NCI-H2107 (cell line): ENCODE data around the gene CAPS2.

Experiments used
- DNase-seq: peaks from one replicate; lab custom pipeline; 2025; lab: John Stamatoyannopoulos, UW

CAPS2 gene

DNA sequence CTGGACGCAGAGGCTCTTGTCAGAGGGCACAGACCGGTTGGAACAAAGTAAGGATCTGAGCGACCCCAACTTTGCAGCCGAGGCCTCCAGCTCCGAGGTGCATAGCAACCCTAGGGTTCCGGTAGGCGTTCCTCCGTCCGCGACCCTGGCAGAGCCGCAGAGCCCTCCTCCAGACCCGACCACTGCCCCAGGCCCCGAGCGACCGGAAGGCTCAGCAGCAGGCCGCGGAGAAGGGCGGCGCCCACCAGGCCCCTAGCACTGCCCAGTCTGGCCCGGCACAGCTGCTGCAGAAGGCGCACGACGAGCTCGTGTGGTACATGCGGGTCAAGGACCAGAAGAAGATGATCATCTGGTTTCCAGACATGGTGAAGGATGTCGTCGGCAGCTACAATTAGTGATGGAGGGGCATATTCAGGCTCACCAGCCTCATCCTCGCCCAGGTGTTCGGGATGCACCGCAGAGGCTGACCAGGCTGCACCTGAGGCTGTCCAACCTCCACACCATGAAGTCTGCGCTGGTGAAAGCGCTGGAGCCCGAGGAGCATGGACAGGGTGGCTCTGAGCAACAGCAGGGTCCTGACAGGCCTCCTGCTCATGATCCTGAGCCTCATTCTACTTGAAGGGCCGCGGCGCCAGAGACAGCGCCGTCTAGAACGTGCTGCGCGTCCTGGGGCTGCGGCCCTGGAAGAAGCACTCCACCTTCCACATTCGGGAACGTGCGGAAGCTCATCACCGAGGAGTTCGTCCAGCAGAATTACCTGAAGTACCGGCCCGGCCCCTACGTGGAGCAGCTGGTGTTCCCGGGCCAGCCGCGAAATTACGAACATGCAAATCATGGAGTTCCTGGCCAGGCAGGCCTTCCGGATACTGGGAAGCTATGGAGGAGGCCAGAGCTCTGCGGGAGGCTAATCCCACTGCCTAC is 24.5 kb downstream of the CAPS2 start:
- no peak for DNase-seq

DNA sequence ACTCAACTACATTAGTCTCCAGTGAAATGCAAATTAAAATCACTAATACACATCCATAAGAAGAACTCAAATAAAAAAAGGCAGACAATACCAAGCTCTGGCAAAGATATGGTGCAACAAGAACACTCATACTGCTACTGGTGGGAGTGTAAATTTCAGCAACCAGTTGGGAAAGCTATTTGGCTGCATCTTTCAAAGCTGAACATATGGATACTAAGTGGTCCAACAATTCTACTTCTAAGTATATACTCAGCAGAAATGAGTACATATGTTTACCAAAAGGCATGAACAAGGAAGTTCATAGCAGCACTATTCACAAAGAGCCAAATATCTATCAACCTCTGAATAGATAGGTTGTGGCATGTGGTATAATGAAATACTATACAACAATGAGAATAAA is 27.3 kb downstream of the CAPS2 start:
- no peak for DNase-seq

DNA sequence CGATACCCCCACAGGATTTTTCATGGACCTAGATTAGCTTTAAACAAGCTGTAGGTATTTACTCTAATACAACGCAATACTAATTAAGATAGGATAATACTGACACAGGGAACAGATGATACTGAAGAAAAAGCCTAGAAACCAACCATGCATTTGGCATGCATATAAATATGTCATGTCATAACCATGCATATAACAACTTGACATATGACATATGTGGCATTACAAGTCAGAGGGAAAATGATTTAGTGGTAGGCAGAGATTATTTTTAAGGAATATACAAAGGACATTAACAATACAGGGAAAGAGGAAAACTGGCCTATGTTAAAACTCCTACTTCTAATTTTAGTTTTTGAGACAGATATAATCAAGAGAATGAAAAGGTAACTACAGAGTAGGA is 27.9 kb downstream of the CAPS2 start:
- no peak for DNase-seq

DNA sequence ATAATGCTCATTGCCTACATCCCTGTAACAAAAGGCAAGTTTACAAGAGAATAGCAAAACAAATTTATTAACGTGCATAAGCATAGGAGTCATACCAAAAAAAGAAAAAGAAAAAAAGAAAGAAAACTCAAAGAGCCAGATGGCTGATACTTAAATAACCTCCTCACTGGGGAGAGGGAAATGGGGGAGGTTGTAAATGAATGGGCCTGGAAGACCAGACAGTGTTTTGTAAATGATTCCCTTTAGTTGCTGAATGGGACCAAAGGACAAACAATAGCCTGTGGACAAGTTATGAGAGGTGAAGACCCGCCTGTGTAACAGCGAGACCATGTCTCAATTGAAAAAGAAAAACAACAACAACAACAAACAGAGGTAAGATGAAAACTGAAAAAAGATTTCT is 35.3 kb downstream of the CAPS2 start:
- no peak for DNase-seq

DNA sequence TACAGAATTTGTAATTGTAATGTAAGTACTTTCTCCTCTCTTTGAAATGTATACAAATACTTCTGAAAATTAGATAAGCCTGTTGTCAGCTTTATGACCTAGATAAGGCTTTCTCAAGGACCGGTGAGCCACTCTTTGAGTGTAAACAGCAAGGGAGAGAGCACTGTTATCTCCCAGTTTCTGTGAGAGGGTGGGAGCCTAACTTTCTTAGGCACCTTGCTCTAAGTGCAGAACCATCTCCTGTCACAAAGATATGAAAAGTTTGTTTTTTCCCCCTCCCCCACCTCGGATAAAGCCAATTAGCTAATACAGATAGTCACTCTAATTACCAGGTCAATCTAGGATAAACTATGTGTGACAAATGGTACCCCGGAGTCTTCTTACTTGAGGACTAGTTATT is 35.8 kb downstream of the CAPS2 start:
- no peak for DNase-seq

DNA sequence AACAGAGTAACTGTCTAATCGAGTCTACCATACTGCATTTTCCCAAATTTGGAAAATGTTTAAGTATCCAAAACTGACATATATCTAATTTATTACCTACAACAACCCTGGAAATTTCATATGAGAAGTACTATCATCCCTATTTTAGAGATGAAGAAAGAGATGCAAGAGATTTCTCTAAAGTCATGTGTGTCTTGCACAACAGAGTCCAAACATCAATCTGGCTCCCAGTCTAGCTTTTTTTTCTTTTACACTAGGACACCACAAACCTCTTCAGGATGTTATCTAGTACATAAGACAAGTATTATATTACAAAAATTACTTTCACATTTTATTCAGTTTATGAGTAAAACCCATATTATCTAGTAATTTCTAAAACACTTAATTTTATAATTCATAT is 39.1 kb downstream of the CAPS2 start:
- DNase-seq: no peak

DNA sequence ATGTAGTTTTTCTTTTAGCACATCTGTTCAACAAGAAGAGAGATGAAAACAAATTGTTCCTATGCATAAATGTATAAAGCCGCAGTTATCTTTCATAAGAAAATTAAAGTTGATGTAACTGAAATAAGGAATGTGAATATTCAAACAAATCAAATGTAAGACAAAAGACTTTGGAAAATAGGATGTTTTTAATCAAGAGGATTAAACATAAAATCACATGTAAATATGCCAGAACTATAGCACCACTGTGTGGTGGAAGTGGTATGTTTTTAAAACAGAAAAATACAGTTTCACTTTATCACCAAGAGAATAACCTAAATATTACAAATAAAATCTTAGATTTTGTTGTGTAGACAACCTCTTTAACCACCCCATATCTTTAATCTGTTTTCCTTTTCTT is 40.4 kb downstream of the CAPS2 start:
- no peak for DNase-seq

DNA sequence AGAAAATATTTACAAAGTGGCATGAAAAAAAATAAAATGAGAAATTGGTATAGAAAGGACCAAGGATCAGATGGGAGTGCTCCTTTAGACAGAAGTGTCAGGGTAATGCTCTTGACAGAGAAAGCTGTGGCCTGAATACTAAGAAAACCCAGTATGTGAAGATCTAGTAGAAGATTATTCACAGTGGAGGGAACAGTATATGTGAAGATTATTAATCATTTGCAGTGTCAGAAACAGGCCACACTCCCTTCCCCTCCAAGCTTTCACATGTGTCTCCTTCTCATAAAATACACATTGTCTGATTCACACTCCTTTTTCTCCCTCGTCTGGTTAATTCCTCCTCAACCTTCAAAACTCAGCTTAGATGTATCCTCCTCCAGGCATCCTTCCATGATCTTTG is 41.3 kb downstream of the CAPS2 start:
- DNase-seq: no peak

DNA sequence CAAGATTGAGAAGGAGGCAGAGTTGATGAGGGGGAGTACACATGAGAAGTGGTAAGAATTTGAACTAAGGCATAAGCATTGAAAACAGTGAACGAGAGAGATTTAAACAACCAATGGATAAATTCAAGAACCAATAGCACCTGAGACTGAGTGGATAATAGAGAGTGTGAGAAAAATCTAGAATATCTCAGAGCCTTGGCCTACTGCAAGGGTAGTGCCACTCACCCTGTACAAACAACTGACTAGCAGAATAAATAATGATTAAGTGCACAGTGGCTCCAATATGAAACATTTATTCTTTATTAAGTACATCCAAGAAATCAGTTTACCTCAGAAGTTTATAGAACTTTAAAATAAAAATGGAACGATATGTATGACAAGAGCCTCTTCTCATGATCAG is 54.4 kb downstream of the CAPS2 start:
- no peak for DNase-seq

DNA sequence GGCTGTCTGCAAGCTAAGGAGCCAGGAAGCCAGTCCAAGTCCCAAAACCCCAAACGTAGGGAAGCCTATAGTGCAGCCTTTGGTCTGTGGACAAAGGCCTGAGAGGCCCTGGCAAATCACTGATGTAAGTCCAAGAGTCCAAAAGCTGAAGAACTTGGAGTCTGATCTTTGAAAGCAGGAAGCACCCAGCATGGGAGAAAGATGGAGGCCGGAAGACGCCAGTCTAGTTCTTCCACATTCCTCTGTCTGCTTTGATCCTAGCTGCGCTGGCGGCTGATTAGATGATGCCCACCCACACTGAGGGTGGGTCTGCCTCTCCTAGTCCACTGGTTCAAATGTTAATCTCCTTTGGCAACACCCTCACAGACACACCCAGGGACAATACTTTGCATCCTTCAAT is 58.5 kb downstream of the CAPS2 start:
- DNase-seq: no peak

DNA sequence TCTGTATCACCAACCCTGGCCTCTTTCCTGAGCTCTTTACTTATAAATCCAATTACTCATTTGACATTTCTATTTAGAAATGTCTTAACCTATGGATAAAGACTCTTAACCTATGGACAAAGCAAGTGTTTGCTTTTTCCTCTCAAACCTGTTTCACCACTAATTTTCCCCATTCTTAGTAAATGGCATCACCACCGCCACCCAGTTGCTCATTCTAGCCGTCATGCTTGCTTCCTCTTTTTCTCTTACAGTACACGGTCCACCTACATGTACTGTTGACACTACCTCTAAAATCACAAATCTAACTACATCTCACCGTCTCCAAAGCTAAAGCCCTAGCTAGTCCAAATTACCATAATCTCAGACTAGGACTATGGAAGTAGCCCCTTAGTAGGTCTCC is 60.0 kb downstream of the CAPS2 start:
- DNase-seq: no peak

DNA sequence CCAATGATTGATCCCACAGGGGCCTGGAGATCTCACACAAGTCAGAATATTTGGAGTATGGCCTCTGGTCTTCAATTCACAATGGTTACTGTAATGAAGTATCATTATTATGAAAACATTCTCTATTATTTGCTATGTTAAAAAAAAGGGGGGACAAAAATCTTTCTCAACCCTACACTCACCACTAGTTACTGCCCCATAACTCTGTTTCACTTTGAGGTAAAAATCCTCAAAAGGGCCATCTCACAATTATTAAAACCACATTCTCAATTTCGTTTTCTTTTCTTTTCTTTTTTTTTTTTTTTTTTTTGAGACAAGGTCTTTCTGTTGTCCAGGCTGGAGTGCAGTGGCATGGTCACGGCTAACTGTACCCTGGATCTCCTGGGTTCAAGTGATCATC is 60.9 kb downstream of the CAPS2 start:
- DNase-seq: no peak

DNA sequence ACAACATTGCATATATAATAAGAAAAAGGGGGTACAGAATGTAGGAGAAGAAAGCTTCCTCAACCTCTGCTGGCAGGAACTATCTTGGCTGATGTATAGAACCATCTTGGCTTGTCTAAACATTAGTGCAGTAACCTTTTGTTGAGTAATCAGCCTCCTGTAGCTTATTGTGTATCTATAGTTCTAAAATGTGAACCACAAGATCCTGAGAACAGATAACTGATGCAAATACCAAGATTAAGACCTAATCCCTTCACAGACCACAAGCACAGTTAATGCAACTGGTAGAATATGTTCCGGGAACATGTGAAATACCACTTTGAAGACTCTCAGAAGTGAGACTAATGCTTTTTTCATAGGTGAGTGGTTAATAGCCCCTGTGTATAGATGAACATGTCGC is 69.8 kb downstream of the CAPS2 start:
- no peak for DNase-seq

DNA sequence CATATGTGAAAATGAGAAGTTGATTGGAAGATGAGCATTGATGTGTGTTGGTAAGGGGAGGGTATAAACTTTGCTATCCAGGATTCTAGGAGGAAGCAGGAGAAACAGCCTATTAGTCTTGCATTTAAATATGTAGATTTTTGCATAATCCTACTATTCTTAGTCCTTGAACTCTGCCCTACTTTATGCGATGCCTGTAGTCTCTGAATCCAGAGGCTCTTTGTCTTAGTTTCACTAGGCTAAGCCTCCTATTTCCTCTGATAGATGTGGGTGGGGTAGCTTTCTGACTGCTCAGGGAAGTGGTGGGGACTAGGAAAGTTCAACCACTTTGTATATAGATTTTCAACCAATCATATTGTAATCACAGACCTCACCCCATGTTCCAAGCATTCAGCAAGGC is 71.0 kb downstream of the CAPS2 start:
- no peak for DNase-seq

DNA sequence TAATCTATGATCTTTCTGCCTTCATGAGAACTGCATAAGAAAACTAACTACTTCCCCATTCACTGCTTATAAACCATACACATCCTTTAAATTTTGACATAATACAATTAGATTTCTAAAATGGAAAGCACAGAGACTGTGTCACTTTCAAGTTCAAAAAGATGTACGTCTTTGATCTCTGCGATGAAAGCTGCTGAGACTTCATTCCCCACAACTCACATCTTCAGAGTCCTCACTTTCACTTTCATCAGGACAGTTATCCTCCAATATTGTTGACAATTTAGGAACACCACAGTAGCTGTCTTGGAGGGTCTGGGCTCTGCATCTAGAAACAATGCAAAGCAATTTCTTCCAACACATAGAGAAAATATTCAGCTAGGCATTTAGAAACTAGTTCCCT is 72.6 kb downstream of the CAPS2 start:
- no peak for DNase-seq

DNA sequence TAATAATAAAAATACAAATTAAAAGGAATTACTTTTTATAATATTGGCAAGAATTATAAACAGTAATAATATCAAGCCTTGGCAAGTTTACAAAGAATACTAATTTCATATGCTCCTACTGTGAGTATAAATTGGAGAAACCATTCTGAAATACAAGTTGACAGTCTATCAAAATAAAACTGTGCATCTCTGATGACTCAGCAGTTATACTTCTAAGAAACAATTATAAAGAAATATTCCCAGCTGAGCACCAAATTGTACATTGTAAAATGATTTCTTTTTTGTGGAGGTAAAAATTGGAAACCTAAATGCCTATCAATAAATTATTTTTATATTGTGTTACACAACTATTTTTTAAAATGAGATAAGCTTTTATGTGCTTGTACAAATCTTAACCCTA is 85.0 kb downstream of the CAPS2 start:
- DNase-seq: no peak

DNA sequence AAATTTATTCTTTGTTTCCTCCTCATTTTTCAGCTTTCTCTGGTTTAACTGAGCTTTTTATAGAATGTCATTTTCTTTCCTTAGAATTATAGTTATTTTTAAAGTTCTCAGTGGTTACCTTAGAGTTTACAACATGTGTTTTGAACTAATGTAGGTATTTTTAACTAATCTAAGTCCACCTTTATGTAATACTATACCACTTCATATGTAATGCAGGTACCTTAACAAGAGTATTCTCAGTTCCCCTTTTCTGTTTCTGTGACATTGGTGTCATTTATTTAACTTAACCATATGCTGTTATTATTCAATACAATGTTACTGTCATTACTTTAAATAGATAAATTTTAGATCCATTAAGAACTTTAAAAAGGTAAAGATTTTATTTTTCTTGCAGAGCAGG is 90.1 kb downstream of the CAPS2 start:
- no peak for DNase-seq

DNA sequence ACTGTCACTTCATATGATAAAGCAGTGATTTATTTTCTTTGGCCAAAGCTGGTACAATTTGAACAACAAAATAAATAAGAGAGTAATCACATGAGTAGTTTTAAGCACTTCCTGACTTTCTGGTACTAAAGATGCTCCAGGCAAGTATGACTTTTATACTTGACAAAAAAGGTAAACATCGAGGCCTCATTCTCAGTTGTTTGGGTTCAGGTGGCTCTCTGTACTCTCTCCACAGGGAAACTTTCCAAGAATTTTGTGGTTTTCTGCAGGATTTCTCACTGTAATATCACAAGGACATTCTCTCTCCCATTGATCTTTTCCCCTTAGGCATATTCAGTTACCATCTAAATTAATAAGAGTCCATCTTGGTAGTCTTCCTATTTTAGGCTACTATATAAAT is 93.9 kb downstream of the CAPS2 start:
- no peak for DNase-seq

DNA sequence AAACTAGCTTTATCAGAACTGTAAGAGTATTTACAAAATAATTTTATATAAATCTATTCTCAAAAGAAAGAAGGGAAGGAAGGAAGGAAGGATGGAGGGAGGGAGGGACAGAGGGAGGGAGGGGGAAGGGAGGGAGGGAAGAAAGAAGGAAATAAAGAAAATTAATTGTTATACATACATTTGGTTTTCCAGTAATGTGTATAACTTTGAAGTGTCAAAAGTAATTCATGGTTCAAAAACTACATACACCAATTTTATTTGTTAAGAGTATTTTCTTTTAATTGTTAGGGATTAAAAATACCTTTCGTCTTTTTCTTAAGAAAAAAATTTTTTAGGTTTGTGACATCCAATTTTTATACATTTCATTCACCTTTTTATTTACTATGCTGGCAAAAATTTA is 103.0 kb downstream of the CAPS2 start:
- no peak for DNase-seq
